HEK293 (cell line): ENCODE data around the gene COX10.

ENCODE experiments used
- CTCF ChIA-PET: fragments of 350-600 bp; formaldehyde crosslinking; extraction: SDS; loops from one replicate; lab custom pipeline; 2021; ENCODE audit warnings: antibody characterized with exemption; lab: Yijun Ruan, JAX
- POLR2A ChIA-PET: fragments of 300-600 bp; formaldehyde crosslinking; extraction: SDS; loops from one replicate; lab custom pipeline; 2020; ENCODE audit warnings: antibody characterized with exemption, inconsistent platforms; lab: Yijun Ruan, JAX
- H3K27ac ChIP-seq: fragments of 200-500 bp; sonication (Bioruptor generic); 2 replicates; pipeline ENCODE4 v1.5.1; 2014; ENCODE audit warnings: low read depth, low read length, control low read depth, inconsistent platforms; ENCODE audit errors: extremely low read depth
- H3K36me3 ChIP-seq, 2 experiments: fragments of 200-500 bp in 1 of 2; sonication (Bioruptor generic) in 1 of 2; 1 replicate in 1 of 2; 2 replicates in 1 of 2; pipeline ENCODE4 v1.5.1; 2014 to 2017; ENCODE audit warnings: inconsistent platforms in 2 of 2, low read length in 2 of 2; ENCODE audit not compliant: control insufficient read depth in 2 of 2, insufficient read depth in 1 of 2
- H3K4me1 ChIP-seq: fragments of 200-500 bp; sonication (Bioruptor generic); 2 replicates; pipeline ENCODE4 v1.5.1; 2014; ENCODE audit warnings: mild to moderate bottlenecking, low read length, inconsistent platforms; ENCODE audit not compliant: control insufficient read depth, insufficient read depth
- H3K4me3 ChIP-seq: 2 replicates; pipeline ENCODE4 v1.5.1; 2011; ENCODE audit warnings: low read depth, mild to moderate bottlenecking, control low read depth, low read length, moderate library complexity
- H3K9me3 ChIP-seq: fragments of 200-500 bp; sonication (Bioruptor generic); 2 replicates; pipeline ENCODE4 v1.5.1; 2014; ENCODE audit warnings: low read depth, low read length, inconsistent platforms; ENCODE audit not compliant: control insufficient read depth, insufficient read depth
- PRDM10 ChIP-seq: fragments of 450-650 bp; formaldehyde crosslinking; IDR thresholded peaks from 2 replicates; pipeline ENCODE4 v1.5.1; 2016; ENCODE audit warnings: missing biosample characterization, missing genetic modification characterization
- TRIM28 ChIP-seq: IDR thresholded peaks from 2 replicates; pipeline ENCODE4 v1.6.1; 2011; ENCODE audit warnings: low read length, control low read depth, borderline replicate concordance
- TSHZ1 ChIP-seq: fragments of 450-650 bp; formaldehyde crosslinking; IDR thresholded peaks from 2 replicates; pipeline ENCODE4 v1.5.1; 2016; ENCODE audit warnings: missing biosample characterization, missing genetic modification characterization, borderline replicate concordance
- YY2 ChIP-seq: fragments of 450-650 bp; formaldehyde crosslinking; IDR thresholded peaks from 2 replicates; pipeline ENCODE4 v1.5.1; 2016; ENCODE audit warnings: missing biosample characterization, missing genetic modification characterization
- ZBTB44 ChIP-seq: fragments of 450-650 bp; IDR thresholded peaks from 2 replicates; pipeline ENCODE4 v1.5.1; 2018; ENCODE audit warnings: missing biosample characterization, mild to moderate bottlenecking, missing genetic modification characterization
- ZNF112 ChIP-seq: fragments of 450-650 bp; formaldehyde crosslinking; IDR thresholded peaks from 2 replicates; pipeline ENCODE4 v1.5.0; 2017; ENCODE audit warnings: missing biosample characterization, missing genetic modification characterization
- ZNF114 ChIP-seq: fragments of 450-650 bp; formaldehyde crosslinking; IDR thresholded peaks from 2 replicates; pipeline ENCODE4 v1.5.0; 2017; ENCODE audit warnings: missing biosample characterization, missing genetic modification characterization
- ZNF133 ChIP-seq: fragments of 450-650 bp; formaldehyde crosslinking; IDR thresholded peaks from 2 replicates; pipeline ENCODE4 v1.5.1; 2016; ENCODE audit warnings: missing biosample characterization, missing genetic modification characterization
- ZNF140 ChIP-seq: fragments of 450-650 bp; formaldehyde crosslinking; IDR thresholded peaks from 2 replicates; pipeline ENCODE4 v1.5.1; 2016; ENCODE audit warnings: missing biosample characterization, missing genetic modification characterization
- ZNF274 ChIP-seq, 2 experiments: fragments of 200-500 bp in 1 of 2; fragments of 450-650 bp in 1 of 2; sonication (Bioruptor generic) in 1 of 2; formaldehyde crosslinking in 1 of 2; IDR thresholded peaks; 2 replicates each; pipeline versions ENCODE4 v1.5.1 to v1.6.1; 2014 to 2016; ENCODE audit warnings: borderline replicate concordance in 1 of 2, inconsistent platforms in 1 of 2, low read length in 1 of 2, missing biosample characterization in 1 of 2, missing genetic modification characterization in 1 of 2
- ZNF404 ChIP-seq: fragments of 450-650 bp; formaldehyde crosslinking; IDR thresholded peaks from 2 replicates; pipeline ENCODE4 v1.5.1; 2017; ENCODE audit warnings: missing biosample characterization, missing genetic modification characterization
- ZNF433 ChIP-seq: fragments of 450-650 bp; formaldehyde crosslinking; IDR thresholded peaks from 2 replicates; pipeline ENCODE4 v1.5.1; 2016; ENCODE audit warnings: missing biosample characterization, missing genetic modification characterization, low read depth
- ZNF549 ChIP-seq: fragments of 450-650 bp; IDR thresholded peaks from 2 replicates; pipeline ENCODE4 v1.5.1; 2018; ENCODE audit warnings: missing biosample characterization, missing genetic modification characterization, mild to moderate bottlenecking, inconsistent platforms, moderate library complexity
- ZNF623 ChIP-seq: fragments of 450-650 bp; formaldehyde crosslinking; IDR thresholded peaks from 2 replicates; pipeline ENCODE4 v1.5.1; 2016; ENCODE audit warnings: missing biosample characterization, missing genetic modification characterization
- ZNF658 ChIP-seq: fragments of 450-650 bp; formaldehyde crosslinking; IDR thresholded peaks from 2 replicates; pipeline ENCODE4; 2016; ENCODE audit warnings: missing biosample characterization, missing genetic modification characterization
- TF ChIP-seq, protein P1 (sequence below): fragments of 450-650 bp; formaldehyde crosslinking; IDR thresholded peaks from 2 replicates; pipeline ENCODE4 v1.5.1; 2016; ENCODE audit warnings: missing biosample characterization, missing genetic modification characterization
- TF ChIP-seq, protein P2 (sequence below): fragments of 450-650 bp; IDR thresholded peaks from 2 replicates; pipeline ENCODE4 v1.5.1; 2018; ENCODE audit warnings: missing biosample characterization, missing genetic modification characterization

Gene COX10

DNA sequence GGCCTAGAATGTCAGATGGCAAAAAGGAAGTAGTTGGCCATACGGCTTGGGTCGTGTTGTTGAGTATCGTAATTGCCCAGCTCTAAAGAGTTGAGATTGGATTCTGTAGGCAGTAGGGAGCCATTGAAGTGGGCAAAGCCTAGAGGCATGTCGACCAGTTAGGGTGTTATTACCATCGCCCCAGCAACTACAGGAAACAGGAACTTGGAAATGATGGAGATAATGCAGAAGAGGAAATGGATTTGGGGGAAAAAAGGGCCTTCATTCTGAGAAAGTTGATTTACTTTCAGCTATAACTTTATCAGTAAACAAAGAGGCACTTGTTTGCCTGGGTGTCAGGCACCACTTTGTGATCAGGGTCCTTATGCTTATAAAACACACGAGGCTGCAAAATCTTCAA is 52.6 kb downstream of the COX10 start:
- Histone ChIP-seq H3K9me3 (no peaks in the 10 kb centered on the region), H3K4me3 (no peak overlapping the region), H3K36me3 (no peaks in the 10 kb centered on the region), H3K4me1 (peaks cover 18% of the 10 kb centered on the region), H3K27ac (no peak overlapping the region)
- ChIA-PET CTCF (no interaction called here), POLR2A (no interaction called here)
- no peak for TF ChIP-seq ZNF623 (tag by site-specific recombination)
- TF ChIP-seq TRIM28, result no peak
- TF ChIP-seq ZBTB44 (tag by site-specific recombination), result no peak
- no peak for TF ChIP-seq YY2 (tag by site-specific recombination)
- TF ChIP-seq ZNF433 (tag by site-specific recombination), result no peak
- TF ChIP-seq PRDM10, result no peak
- TF ChIP-seq, protein P1, sequence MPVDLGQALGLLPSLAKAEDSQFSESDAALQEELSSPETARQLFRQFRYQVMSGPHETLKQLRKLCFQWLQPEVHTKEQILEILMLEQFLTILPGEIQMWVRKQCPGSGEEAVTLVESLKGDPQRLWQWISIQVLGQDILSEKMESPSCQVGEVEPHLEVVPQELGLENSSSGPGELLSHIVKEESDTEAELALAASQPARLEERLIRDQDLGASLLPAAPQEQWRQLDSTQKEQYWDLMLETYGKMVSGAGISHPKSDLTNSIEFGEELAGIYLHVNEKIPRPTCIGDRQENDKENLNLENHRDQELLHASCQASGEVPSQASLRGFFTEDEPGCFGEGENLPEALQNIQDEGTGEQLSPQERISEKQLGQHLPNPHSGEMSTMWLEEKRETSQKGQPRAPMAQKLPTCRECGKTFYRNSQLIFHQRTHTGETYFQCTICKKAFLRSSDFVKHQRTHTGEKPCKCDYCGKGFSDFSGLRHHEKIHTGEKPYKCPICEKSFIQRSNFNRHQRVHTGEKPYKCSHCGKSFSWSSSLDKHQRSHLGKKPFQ (tag by site-specific recombination), result no peak
- TF ChIP-seq ZNF114, result no peak
- TF ChIP-seq ZNF549 (tag by site-specific recombination), result no peak
- TF ChIP-seq ZNF140 (tag by site-specific recombination), result no peak
- TF ChIP-seq, protein P2, sequence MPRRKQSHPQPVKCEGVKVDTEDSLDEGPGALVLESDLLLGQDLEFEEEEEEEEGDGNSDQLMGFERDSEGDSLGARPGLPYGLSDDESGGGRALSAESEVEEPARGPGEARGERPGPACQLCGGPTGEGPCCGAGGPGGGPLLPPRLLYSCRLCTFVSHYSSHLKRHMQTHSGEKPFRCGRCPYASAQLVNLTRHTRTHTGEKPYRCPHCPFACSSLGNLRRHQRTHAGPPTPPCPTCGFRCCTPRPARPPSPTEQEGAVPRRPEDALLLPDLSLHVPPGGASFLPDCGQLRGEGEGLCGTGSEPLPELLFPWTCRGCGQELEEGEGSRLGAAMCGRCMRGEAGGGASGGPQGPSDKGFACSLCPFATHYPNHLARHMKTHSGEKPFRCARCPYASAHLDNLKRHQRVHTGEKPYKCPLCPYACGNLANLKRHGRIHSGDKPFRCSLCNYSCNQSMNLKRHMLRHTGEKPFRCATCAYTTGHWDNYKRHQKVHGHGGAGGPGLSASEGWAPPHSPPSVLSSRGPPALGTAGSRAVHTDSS (tag by site-specific recombination), result no peak
- no peak for TF ChIP-seq ZNF112 (tag by site-specific recombination)
- TF ChIP-seq ZNF133, result no peak
- no peak for TF ChIP-seq TSHZ1 (tag by site-specific recombination)
- TF ChIP-seq ZNF404, result no peak
- no peak for TF ChIP-seq ZNF658 (tag by site-specific recombination)
- TF ChIP-seq ZNF274 (IDR thresholded peaks at IDR 0.05; ENCODE audit: low read length), result no peak
- TF ChIP-seq ZNF274 (tag by site-specific recombination; IDR thresholded peaks at IDR 0.05; ENCODE audit: borderline replicate concordance), result no peak
